Retinal pigment epithelial cell (primary cell): ENCODE results near the gene PFKFB2.

Source experiments
- DNase-seq: peaks from one replicate; pipeline ENCODE4 v3.0.0-alpha.2; 2010; ENCODE audit warnings: low read depth
- H3K4me3 ChIP-seq: 2 replicates; pipeline ENCODE4 v1.5.1; 2011; ENCODE audit warnings: mild to moderate bottlenecking, low read length, control low read depth, moderate library complexity
- TF ChIP-seq, protein P1 (sequence below): conservative IDR thresholded peaks from 2 replicates; pipeline ENCODE4 v1.5.1; 2011; ENCODE audit warnings: low read depth, low read length, control low read depth, inconsistent platforms

Gene PFKFB2

DNA sequence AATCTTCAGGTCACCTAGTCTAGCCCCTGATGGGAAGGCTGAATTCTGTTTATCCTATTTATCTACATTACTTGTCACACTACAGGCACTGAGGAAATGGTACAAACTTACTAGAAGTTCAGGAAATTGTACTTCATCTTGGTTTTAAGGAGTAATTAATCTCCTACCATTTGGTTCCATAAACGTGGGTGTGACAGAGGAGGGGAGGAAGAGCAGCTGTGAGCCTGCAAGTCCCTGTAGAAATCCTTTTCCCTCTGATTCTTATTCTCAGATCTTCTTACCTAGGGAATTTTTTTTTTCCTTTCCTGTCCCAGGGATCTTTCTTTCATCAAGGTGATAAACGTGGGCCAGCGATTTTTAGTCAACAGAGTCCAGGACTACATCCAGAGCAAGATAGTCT lies 14.1 kb downstream of the PFKFB2 start:
- DNase-seq: no peak
- no peak overlapping the region for H3K4me3 ChIP-seq
- TF ChIP-seq, protein P1, sequence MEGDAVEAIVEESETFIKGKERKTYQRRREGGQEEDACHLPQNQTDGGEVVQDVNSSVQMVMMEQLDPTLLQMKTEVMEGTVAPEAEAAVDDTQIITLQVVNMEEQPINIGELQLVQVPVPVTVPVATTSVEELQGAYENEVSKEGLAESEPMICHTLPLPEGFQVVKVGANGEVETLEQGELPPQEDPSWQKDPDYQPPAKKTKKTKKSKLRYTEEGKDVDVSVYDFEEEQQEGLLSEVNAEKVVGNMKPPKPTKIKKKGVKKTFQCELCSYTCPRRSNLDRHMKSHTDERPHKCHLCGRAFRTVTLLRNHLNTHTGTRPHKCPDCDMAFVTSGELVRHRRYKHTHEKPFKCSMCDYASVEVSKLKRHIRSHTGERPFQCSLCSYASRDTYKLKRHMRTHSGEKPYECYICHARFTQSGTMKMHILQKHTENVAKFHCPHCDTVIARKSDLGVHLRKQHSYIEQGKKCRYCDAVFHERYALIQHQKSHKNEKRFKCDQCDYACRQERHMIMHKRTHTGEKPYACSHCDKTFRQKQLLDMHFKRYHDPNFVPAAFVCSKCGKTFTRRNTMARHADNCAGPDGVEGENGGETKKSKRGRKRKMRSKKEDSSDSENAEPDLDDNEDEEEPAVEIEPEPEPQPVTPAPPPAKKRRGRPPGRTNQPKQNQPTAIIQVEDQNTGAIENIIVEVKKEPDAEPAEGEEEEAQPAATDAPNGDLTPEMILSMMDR: no peak

DNA sequence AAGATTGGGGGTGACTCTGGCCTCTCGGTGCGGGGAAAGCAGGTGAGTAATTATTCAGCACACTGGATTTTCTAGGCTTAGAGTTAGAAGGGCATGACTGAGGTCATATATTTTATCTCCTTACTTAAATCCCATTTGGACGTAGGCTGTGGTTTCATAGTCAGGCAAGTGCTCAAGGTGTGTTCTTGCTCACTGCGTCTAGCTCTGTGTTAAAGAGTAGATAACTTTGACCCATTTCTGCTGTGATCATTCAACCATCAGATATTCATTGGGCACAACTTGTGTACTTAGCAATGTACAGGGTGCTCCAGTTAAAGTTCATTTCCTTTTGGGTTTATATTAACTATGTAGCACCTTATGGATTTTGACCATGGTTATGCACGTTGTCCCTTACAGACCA lies 14.6 kb downstream of the PFKFB2 start:
- TF ChIP-seq, protein P1: no peak
- H3K4me3 ChIP-seq: no peak overlapping the region
- no peak for DNase-seq

DNA sequence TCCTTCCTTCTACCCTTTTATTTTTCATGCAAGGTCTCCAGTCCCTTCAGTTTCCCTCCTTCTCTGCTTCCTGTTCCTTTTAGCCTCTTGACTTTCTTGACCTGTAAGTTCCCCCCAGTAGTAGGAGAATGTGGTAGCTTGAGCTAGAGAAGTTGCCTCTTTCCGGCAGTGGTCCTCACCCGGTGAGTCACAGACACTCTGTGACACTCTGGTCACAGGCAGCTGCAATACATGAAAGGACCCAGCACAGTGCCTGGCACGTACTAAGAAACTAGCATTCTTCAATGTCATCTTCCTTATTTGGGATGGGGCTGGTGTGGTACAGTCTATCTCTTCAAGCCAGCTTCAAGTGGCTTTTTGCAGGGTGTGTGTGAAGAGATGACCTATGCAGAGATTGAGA lies 16.0 kb downstream of the PFKFB2 start:
- DNase-seq: no peak
- TF ChIP-seq, protein P1: no peak

DNA sequence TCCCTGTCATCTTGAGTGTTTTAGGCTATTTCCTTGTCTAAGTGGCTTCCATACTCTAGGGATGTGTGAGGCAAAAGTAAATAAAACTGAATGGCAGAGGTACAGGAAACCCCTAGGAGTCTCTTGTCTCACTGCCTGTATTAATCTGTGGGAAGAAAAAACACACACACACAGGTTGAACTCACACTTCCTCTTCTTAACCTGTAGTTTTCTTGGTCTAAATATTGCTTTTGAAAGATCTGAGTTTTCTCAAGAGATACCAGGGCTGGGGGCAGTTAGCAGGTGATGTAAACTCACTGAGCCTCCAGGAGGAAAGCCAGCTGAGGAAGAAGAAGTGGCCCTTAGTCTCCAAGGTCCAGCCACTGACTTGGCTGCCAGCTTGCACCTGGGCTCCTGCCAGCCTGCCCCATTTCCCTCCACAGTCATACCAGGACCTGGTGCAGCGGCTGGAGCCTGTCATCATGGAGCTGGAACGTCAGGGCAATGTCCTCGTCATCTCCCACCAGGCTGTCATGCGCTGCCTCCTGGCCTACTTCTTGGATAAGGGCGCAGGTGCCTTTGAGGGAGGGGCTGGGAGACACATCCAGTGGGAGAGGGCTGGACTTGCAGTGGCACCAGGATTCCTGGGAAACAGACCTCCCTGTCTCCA lies 16.9 kb downstream of the PFKFB2 start:
- no peak overlapping the region for H3K4me3 ChIP-seq
- no peak for DNase-seq
- TF ChIP-seq, protein P1: no peak

More for the DNA sequence above, 16.0 kb downstream of the PFKFB2 start:
- H3K4me3 ChIP-seq: no peak overlapping the region

DNA sequence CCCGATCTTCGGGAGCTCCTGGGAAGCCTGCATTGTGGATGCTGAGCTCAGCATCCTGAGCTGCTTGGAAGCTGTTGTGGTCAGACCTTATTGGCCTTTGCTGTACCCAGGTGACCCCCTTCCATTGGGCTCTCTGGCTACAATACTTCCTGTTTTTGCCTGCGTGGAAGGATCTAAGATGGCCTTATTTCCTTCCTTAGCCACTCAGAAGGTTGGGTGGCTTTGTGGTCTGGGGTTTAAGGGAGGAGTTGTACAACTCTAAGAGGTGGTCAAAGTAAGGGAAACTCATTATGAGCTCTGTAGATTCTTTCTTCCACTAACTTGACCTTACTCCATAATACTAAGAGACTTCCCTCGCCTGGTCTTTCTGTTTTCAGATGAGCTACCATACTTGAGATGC lies 17.7 kb downstream of the PFKFB2 start:
- no peak for DNase-seq
- no peak overlapping the region for H3K4me3 ChIP-seq
- TF ChIP-seq, protein P1: no peak

DNA sequence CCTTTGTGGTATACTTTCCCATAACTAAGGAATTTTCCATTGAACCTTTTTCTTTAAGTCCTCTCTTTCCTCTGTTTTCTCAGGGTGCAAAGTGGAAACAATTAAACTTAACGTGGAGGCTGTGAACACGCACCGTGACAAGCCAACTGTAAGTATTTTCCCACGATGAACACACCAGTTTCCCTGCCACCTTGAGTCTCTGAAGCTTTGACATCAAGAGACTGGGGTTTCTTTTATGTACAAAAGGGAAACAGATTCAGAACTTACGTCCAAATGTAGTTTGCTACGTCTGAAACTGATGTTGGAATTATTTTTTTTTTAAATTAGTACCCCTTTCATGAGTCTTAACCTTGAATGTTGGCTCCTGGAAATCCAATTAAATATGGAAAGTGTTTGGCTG lies 18.4 kb downstream of the PFKFB2 start:
- TF ChIP-seq, protein P1: no peak
- H3K4me3 ChIP-seq: no peak overlapping the region
- no peak for DNase-seq

DNA sequence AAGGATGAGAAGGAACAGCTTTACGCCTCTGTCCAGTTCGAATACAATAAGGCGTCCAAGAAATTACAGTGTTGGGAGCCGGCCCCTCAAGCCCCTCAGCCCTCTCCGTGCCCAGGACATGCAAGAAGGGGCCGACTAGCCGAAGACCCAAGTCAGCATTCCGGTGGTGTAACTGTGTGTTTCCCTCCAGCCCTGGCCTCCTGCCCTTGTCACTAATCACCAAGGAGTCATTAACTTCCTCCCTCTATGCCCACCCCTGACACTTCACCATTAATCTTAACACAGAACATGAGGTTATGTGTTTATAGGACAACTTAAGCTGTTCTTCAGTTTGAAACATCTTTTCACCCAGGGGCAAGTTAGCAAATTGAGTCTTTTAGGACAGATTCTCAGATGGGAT lies 19.2 kb downstream of the PFKFB2 start:
- TF ChIP-seq, protein P1: no peak
- DNase-seq: no peak
- H3K4me3 ChIP-seq: no peak overlapping the region
